GM13976 (cell line): ENCODE results near the gene GRN.
"Not testable (repeated sequence)": the region's sequence is repeated elsewhere in the genome, so short reads cannot be mapped to it uniquely, and the experiment has no call there.

Experiments used
- DNase-seq: peaks from one replicate; pipeline ENCODE4 v3.0.0; 2012; ENCODE audit warnings: low spot score
- CTCF ChIP-seq: IDR thresholded peaks from 2 replicates; pipeline ENCODE4 v1.5.1; 2012; ENCODE audit warnings: borderline replicate concordance, mild to moderate bottlenecking; ENCODE audit not compliant: insufficient read depth; ENCODE audit errors: extremely low read depth, missing control alignments, control extremely low read depth
- in situ Hi-C: fragments of 300-500 bp; cut with MboI; formaldehyde crosslinking; loops from one replicate; pipeline ENCODE4 v1.12.0; 2022; ENCODE audit warnings: low sequenced_read_pairs, mixed read lengths, inconsistent platforms; ENCODE audit not compliant: unreplicated experiment

GRN gene

GRCh38 chr17:44362949-44363612 is 18.0 kb downstream of the GRN start:
- peak; percentile 75 for DNase-seq
- in situ Hi-C loops = no loop called here
- no peak for TF ChIP-seq CTCF

GRCh38 chr17:44363613-44364159 is 18.6 kb downstream of the GRN start, which contains the start of gene FAM171A2:
TSS of gene FAM171A2 (minus strand) at chr17:44363853. CDS start at chr17:44363714, 139 bp downstream.
- TF ChIP-seq CTCF = peak; percentile 85
- in situ Hi-C loops = no loop called here
- DNase-seq = peak; percentile 92

GRCh38 chr17:44365051-44365450 is 19.9 kb downstream of the GRN start:
- DNase-seq, in situ Hi-C loops: not testable (repeated sequence)

GRCh38 chr17:44367231-44367979 is 22.3 kb downstream of the GRN start:
- in situ Hi-C loops = no loop called here
- DNase-seq = no peak
- TF ChIP-seq CTCF = no peak

- DNase-seq, in situ Hi-C loops: not testable (repeated sequence)
Measured at GRCh38 chr17:44368391-44369243, 23.5 kb downstream of the GRN start.

- DNase-seq = not testable (repeated sequence)
Measured at GRCh38 chr17:44369414-44370023, 24.4 kb downstream of the GRN start.

GRCh38 chr17:44372036-44372435 is 26.9 kb downstream of the GRN start:
- no peak for TF ChIP-seq CTCF

More at GRCh38 chr17:44369414-44370023, 24.4 kb downstream of the GRN start:
- in situ Hi-C loops = not testable (repeated sequence)

More at GRCh38 chr17:44372036-44372435, 26.9 kb downstream of the GRN start:
- in situ Hi-C loops = no loop called here
- DNase-seq = no peak
